Measurements from ENCODE around the gene RNF130. TPM values are rescaled to one million over a fixed set of nuclear protein-coding genes. Genes with fewer than 3 reads are reported as not detected.
A peak's percentile ranks its signal among the peaks of the same experiment; 100 is the strongest.

Gene RNF130
- total RNA-seq, 1 donor from 2014 or later, result 86.7 TPM

DNA sequence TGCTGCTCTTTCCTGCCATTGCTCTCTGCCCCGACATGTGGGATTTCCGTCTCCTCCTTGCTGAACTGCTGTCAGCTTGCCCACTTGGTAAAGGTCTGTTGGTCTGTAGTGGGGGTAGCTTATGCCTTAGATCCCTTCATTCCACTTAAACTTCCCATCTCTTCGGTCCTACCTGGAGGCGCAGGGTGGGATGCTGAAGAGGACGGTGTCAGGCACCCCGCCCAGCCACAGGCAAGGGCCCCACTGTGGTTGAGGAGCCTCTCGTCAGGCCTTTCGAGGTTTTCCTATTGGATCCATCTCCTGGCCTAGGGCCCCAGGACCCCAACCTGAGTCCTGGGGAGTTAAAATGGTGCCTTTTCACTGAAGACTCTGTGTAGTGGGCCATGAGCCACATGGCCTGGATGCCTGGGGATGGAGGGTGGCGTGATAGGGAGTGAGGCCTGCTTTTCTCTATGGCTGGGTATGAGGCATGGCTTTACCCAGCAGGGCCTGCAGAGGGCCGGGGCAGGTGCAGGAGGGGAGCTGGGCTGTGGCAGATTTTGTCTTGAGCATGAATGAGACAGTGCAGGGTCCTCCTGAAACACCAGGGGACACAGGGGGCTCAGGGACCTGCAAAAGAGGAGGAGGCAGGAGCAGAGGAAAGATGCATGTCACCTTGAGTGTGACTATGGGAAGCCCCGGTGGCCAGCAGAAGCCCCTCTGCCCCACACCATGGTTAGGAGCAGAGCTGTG lies 25.8 kb upstream of the RNF130 start:
- H3K27me3 ChIP-seq, result no peaks in the 10 kb centered on the region
- no peaks in the 10 kb centered on the region for H3K4me1 ChIP-seq
- no peak overlapping the region for H3K27ac ChIP-seq
- DNase-seq (ENCODE audit: low spot score in 2 of 2), result peak in 1 of 2 donors; percentile 18
- H3K36me3 ChIP-seq, result no peaks in the 10 kb centered on the region
- no peaks in the 10 kb centered on the region for H3K9me3 ChIP-seq
- H3K4me3 ChIP-seq, result no peak overlapping the region
- intact Hi-C loops (cut with DNase I), result no loop called here
- TF ChIP-seq, protein P1, sequence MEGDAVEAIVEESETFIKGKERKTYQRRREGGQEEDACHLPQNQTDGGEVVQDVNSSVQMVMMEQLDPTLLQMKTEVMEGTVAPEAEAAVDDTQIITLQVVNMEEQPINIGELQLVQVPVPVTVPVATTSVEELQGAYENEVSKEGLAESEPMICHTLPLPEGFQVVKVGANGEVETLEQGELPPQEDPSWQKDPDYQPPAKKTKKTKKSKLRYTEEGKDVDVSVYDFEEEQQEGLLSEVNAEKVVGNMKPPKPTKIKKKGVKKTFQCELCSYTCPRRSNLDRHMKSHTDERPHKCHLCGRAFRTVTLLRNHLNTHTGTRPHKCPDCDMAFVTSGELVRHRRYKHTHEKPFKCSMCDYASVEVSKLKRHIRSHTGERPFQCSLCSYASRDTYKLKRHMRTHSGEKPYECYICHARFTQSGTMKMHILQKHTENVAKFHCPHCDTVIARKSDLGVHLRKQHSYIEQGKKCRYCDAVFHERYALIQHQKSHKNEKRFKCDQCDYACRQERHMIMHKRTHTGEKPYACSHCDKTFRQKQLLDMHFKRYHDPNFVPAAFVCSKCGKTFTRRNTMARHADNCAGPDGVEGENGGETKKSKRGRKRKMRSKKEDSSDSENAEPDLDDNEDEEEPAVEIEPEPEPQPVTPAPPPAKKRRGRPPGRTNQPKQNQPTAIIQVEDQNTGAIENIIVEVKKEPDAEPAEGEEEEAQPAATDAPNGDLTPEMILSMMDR (IDR thresholded peaks at IDR 0.05), result no peak

DNA sequence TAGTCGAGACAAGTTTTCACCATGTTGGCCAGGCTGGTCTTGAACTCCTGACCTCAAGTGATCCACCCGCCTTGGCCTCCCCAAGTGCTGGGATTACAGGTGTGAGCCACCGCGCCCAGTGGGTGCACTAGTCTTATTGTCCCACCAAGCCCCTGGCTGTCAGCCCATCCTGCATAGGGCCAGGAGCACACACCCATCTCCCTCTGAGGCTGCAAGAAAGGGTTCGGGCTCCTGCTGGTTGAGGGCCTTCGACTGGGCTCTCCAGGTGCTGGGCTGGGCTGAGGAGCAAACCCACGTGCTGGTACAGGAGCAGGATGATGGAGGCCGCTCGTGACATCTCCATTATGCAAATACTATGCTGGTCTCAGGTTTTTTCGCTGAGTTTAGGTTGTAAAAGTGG lies 25.1 kb upstream of the RNF130 start:
- intact Hi-C loops (cut with DNase I), result no loop called here
- Histone ChIP-seq H3K4me1 (no peaks in the 10 kb centered on the region), H3K9me3 (no peaks in the 10 kb centered on the region), H3K36me3 (no peaks in the 10 kb centered on the region), H3K27me3 (no peaks in the 10 kb centered on the region), H3K4me3 (no peak overlapping the region), H3K27ac (no peak overlapping the region)
- TF ChIP-seq, protein P1 (IDR thresholded peaks at IDR 0.05), result no peak
- peak in 1 of 2 donors; percentile 49 for DNase-seq (ENCODE audit: low spot score in 2 of 2)

DNA sequence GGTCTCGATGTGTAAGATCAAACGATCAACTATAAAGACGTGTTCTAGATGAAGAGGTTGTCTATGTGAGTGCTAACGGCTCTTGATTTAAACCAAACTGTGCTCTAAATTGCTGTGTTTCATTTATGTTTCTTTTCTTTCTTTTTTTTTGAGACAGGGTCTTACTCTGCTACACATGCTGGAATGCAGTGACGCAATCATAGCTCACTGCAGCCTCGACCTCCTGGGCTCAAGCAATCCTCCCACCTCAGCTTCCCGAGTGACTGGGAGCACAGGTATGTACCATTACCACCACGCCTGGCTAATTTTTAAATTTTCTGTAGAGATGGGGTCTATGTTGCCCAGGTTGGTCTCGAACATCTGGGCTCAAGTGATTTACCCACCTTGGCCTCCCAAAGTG lies 24.0 kb upstream of the RNF130 start:
- Histone ChIP-seq H3K27me3 (no peaks in the 10 kb centered on the region), H3K36me3 (no peaks in the 10 kb centered on the region), H3K27ac (no peak overlapping the region), H3K4me1 (no peaks in the 10 kb centered on the region), H3K9me3 (no peaks in the 10 kb centered on the region), H3K4me3 (no peak overlapping the region)
- DNase-seq (ENCODE audit: low spot score in 2 of 2), result peak in 1 of 2 donors; percentile 41
- intact Hi-C loops (cut with DNase I), result no loop called here
- TF ChIP-seq, protein P1 (IDR thresholded peaks at IDR 0.05), result no peak

DNA sequence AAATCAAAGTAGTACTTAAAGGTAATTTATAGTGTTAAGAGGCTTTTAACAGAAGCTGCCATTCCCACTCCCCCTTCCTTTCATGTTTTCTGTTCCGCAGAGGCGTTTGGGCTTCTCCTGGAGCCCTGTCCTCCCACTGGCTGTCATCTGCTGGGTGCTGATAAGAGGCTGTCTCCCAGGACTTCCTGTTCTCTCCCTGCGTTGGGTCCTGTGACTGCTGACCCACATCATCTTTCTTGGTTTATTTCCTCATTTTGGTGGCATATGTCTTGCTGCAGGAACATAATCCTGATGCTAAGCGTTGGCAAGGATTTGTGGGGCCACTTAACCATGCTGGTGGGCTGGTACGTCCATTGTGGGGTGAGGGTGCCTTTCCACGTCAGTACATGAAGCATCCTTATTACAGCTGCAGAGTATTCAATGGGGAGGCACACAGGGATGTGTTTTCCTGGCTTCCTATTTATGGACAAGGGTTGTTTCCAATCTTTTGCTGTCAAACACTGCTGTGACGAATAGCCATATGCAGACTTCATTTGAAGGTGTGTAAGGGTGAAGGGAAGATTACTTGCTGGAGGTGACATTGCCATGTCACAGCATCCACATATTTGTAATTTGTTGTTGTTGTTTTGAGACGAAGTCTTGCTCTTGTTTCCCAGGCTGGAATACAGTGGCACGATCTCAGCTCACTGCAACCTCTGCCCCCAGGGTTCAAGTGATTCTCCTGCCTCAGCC lies 22.3 kb upstream of the RNF130 start:
- peak in 1 of 2 donors; percentile 64 for DNase-seq (ENCODE audit: low spot score in 2 of 2)

DNA sequence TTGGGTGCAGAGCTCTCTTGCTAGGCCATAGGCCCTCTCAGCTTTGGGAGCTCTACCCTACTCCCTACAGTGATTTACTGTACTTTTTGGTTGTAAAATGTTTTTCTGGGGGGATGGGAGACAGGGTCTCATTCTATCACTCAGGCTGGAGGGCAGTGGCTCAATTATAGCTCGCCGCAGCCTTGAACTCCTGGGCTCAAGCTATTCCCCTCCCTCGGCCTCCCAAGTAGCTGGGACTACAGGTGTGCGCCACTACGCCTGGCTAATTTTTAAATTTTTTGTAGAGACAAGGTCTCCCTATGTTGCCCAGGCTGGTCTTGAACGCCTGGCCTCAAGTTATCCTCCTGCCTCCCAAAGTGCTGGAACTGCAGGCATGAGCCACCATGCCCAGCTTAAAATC lies 21.7 kb upstream of the RNF130 start:
- DNase-seq (ENCODE audit: low spot score in 2 of 2), result peak in 1 of 2 donors; percentile 54
- Histone ChIP-seq H3K4me3 (no peak overlapping the region), H3K4me1 (no peaks in the 10 kb centered on the region), H3K27ac (no peak overlapping the region), H3K9me3 (no peaks in the 10 kb centered on the region), H3K36me3 (no peaks in the 10 kb centered on the region), H3K27me3 (no peaks in the 10 kb centered on the region)
- TF ChIP-seq, protein P1 (IDR thresholded peaks at IDR 0.05), result no peak
- intact Hi-C loops (cut with DNase I), result no loop called here

More for the DNA sequence above, 22.3 kb upstream of the RNF130 start:
- Histone ChIP-seq H3K4me3 (no peak overlapping the region), H3K27ac (no peak overlapping the region), H3K9me3 (no peaks in the 10 kb centered on the region), H3K27me3 (no peaks in the 10 kb centered on the region), H3K4me1 (no peaks in the 10 kb centered on the region), H3K36me3 (no peaks in the 10 kb centered on the region)
- TF ChIP-seq, protein P1 (IDR thresholded peaks at IDR 0.05), result no peak
- intact Hi-C loops (cut with DNase I), result no loop called here
